ENCODE data around the gene IL17B.

The IL17B gene

GRCh38 chr5:149376104-149376503 lies 3.0 kb downstream of the IL17B start:
- DNase-seq: no peak

DNA sequence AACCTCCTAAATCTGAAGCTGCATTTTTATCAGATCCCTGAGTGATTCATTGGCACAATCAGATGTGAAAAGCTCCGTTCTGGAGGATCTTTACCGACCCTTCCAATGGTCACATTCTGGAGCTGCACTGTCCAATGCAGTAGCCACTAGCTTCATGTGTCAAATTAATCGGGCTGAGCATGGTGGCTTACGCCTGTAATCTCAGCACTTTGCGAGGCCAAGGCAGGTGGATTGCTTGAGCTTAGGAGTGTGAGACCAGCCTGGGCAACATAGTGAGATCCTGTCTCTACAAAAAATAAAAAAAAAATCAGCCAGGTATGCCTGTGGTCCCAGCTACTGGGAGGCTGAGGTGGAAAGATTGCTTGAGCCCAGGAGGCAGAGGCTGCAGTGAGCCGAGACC lies 3.7 kb downstream of the IL17B start:
- no peak for DNase-seq

DNA sequence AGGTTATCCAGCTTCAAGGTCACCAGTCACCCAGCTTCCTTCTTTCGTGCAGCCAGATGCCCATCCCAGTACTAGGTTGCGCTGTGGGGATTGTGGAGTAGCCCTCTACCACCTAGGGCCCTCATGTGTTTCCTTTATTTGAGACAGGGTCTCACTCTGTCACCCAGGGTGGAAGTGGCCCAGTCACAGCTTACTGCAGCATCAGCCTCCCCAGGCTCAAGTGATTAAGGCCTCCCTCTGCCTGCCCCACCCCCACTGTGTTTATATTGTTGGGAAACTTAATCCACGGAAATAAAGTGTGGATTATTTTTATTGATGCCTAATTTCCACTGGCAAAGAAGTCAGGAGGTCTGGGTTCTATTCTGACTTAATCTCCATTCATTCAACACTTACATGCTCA lies 4.3 kb downstream of the IL17B start:
- no peak for DNase-seq

DNA sequence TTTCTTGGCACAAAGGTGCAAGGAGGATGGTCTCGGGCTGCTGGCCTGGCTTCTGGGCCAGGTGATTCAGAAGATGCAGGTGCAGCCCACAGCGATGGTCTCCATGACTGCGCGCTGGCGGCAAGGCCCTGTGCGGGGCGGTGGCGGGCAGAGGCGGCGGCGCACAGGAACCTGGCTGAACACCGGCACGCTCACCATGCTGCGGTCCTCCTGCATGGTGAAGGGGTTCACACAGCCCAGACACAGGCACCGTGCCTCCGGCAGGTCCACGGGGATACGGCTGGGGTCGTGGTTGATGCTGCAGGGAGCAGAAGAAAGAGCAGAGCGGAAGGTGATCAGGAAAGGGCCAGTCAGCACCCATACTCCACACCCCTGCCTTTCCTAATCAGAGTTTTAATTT lies 4.8 kb downstream of the IL17B start:
- no peak for DNase-seq

- no peak for DNase-seq
Measured at GRCh38 chr5:149372932-149373331, 6.2 kb downstream of the IL17B start.

- DNase-seq: no peak
Measured at GRCh38 chr5:149372076-149372795, 6.9 kb downstream of the IL17B start.

GRCh38 chr5:149371296-149371962 lies 7.7 kb downstream of the IL17B start:
- DNase-seq: peak; percentile 74

- no peak for DNase-seq
Measured at GRCh38 chr5:149370878-149371277, 8.2 kb downstream of the IL17B start.

DNA sequence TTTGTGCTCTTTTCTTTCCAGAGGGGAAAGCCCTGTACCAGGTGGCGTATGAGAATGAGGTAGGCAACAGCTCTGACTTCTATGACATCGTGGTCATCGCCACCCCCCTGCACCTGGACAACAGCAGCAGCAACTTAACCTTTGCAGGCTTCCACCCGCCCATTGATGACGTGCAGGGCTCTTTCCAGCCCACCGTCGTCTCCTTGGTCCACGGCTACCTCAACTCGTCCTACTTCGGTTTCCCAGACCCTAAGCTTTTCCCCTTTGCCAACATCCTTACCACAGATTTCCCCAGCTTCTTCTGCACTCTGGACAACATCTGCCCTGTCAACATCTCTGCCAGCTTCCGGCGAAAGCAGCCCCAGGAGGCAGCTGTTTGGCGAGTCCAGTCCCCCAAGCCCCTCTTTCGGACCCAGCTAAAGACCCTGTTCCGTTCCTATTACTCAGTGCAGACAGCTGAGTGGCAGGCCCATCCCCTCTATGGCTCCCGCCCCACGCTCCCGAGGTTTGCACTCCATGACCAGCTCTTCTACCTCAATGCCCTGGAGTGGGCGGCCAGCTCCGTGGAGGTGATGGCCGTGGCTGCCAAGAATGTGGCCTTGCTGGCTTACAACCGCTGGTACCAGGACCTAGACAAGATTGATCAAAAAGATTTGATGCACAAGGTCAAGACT lies 11.0 kb downstream of the IL17B start:
- no peak for DNase-seq

DNA sequence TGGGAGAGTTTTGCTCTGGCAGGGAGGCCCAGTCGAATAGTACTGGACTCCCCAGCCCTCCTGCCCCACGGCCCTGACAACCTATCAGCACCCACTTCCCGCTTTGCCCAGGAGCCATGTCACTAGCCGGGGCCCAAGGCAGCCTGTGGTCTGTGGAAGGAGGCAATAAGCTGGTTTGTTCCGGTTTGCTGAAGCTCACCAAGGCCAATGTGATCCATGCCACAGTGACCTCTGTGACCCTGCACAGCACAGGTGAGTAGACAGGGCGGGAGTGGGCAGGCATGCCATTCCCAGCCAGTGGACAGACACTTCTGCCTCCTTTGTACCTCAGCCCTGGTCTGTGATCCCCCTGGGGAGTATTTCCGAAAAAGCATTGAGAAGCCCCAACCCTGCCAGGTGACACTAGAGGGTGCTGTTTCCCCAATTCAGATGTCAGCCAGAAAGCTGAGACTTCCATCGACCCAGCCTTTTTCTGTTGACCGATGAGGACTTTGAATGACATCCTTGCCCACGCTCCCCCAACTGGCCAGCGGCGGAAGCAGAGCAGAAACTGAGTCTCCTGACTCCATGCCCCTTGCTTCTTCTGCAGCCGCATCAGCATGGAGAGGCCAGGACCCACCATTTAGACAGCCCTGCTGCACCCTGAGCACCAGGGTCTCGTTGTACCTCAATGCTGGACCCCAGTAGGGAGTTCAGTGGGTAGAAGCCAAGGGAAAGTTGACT lies 11.7 kb downstream of the IL17B start:
- peak; percentile 64 for DNase-seq

DNA sequence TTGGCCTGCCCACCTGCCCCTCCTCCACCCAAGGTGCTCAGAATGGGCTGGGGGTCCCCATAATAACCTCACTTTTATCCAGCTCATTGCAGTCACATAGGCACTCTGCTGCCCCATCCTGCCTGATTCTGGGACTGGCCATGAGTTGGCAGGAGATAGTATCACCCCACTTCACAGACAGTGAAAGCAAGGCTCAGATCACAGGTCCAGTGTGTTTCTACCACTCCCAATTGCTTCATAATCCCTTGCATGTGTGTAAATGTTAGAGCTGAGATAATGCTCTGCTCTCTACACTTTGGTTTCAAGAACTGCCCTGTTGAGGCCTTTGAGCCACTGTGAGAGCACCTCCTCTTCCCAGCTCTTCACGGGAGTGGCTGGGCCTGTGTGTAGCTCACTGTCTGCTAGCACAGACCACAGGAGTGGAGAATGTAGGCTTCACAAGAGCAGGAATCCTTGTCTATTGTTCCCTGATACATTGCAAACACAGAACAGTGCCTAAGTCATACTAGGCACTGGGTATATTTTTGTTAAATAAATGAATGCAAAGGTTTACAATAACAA lies 12.8 kb downstream of the IL17B start:
- no peak for DNase-seq

DNA sequence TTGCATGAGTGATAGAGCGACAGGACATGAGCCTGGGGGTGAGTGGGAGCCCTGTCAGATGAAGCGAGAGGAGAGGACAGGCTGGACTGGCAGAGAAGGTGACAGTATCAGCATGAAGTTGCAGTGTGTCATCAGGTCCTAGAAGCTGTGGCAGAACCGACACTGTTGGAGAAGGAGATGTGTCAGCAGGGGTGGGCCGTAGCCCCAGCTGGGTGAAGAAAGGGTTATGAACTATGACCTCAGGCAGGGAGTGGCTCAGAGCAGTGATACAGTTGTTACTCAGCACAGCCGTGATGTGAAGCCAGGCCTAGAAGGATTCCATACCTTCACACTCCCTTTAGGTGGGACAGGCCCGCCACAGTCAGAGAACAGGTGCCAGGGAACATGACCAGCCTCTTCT lies 13.7 kb downstream of the IL17B start:
- no peak for DNase-seq

DNA sequence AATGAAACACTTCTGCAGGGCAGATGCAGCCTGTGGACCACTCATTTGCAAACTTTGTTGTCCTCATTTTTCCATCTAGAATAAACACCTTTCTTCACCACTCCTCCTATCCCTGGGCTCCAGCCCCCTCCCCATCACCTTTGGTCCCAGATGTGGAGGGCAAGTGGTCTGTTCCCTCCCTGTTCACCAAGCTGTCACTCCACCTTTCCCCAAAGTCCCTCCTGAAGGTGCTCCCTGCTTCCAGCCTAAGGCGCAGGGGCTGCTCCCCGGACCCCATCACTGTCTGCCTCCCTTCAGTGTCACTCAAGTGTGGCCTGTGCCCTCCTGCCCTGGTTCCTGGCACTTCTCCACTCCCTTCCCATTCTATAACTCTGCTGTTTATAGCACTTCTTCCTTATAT lies 14.4 kb downstream of the IL17B start:
- DNase-seq: no peak

DNA sequence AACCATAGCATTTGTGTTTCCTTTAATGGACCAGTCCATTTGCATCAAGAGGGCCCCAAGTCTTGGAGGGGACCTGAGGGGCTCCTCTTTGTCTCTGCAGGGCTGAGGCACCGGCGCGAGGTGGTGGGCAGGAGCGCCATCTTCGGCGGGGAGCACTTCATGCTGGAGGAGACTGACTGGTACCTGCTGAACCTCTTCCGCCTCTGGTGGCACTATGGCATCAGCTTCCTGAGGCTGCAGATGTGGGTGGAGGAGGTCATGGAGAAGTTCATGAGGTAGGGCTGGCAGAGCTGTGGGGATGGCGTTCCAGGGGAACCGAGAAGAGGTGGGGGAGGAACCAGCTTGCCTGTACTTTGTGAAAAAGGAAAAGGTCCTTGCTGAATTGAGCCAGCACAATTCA lies 15.2 kb downstream of the IL17B start:
- DNase-seq: no peak

DNA sequence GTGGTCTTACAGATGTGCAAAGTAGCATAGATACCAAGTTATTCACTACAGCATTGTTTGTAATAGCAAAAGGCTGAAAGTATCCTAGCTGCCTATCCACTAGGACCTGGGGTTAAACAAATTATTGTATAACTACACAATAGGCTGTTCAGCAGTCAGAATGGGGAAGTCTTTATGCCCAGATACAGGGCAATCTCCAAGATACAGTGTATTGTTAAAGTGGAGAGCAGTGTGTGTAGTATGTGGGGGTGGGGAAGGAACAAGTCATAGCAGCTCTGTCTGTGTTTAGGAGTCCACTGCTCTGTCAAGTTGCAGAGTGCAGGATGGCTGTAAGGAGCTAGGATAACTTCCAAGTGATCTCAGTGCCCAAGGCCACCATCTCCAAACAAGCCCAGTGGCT lies 15.7 kb downstream of the IL17B start:
- DNase-seq: no peak

DNA sequence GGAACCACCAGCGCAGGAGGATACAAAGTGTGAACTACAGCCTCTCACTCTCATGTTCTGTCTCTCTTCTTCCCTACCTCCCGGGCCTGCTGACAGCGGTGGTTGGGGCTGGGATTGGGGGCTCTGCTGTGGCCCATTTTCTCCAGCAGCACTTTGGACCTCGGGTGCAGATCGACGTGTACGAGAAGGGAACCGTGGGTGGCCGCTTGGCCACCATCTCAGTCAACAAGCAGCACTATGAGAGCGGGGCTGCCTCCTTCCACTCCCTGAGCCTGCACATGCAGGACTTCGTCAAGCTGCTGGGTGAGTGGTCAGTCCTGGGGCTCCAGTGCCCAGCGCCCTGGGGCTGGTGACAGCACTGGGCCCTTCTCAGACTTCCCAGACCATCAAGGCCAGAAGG lies 16.6 kb downstream of the IL17B start:
- DNase-seq: no peak

GRCh38 chr5:149360272-149360671 lies 18.8 kb downstream of the IL17B start:
- no peak for DNase-seq

GRCh38 chr5:149358868-149359495 lies 20.1 kb downstream of the IL17B start:
- DNase-seq: no peak

DNA sequence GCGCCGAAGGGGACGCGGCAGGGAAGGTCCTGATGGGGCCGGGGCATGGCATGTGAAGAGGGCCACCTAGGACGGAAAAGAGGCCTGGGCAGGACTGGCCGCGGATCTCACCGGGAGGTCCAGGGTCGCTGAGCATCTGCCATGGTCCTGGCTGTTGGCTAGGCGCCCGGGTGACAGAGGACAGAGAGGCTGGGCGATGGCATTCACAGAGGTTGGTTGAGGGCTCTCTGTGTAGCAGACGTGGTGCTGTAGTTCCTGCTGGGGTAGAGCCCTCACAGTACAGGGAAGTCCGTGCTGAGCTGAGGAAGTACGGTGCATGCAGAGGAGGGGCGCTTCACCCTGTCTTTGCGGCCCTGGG lies 20.8 kb downstream of the IL17B start:
- peak; percentile 23 for DNase-seq

GRCh38 chr5:149357370-149358293 lies 21.5 kb downstream of the IL17B start, which contains the start of gene PCYOX1L:
Gene PCYOX1L, plus strand, starts transcription at chr5:149358046. Its CDS starts 23 bp downstream, at chr5:149358069.
- DNase-seq: peak; percentile 99

- peak; percentile 20 for DNase-seq
Measured at GRCh38 chr5:149356391-149356790, 22.7 kb downstream of the IL17B start.

- peak; percentile 26 for DNase-seq
Measured at GRCh38 chr5:149355688-149356087, 23.4 kb downstream of the IL17B start.
